Uterus (tissue), 4 donors: Measurements from ENCODE around the gene TMED8. TPM values are rescaled to one million over a fixed set of nuclear protein-coding genes. Genes with fewer than 3 reads are reported as not detected.

Experiments
- DNase-seq, 2 donors: peaks; one replicate each; pipeline ENCODE4 v3.0.0-alpha.2; 2019 to 2020
- H3K27ac ChIP-seq, 2 donors: fragments of 200-600 bp; sonication (generic); 1 replicate in 1 of 2; 2 replicates in 1 of 2; pipeline ENCODE4 v1.5.1; 2016 to 2018
- H3K27me3 ChIP-seq, 2 donors: fragments of 200-600 bp; sonication (generic); one replicate each; pipeline ENCODE4 v1.5.1; 2018 to 2019; ENCODE audit warnings: control low read depth in 1 of 2
- H3K36me3 ChIP-seq, 2 donors: fragments of 200-600 bp; sonication (generic); one replicate each; pipeline ENCODE4 v1.5.1; 2019; ENCODE audit warnings: control low read depth in 1 of 2
- H3K4me1 ChIP-seq, 2 donors: fragments of 200-600 bp; sonication (generic); one replicate each; pipeline ENCODE4 v1.5.1; 2018 to 2019; ENCODE audit warnings: control low read depth in 1 of 2
- H3K4me3 ChIP-seq, 2 donors: fragments of 200-600 bp; sonication (generic); 1 replicate in 1 of 2; 2 replicates in 1 of 2; pipeline ENCODE4 v1.5.1; 2018 to 2019; ENCODE audit warnings: mild to moderate bottlenecking in 1 of 2
- H3K9me3 ChIP-seq, 2 donors: fragments of 200-600 bp; sonication (generic); one replicate each; pipeline ENCODE4 v1.5.1; 2019; ENCODE audit warnings: control low read depth in 1 of 2
- POLR2A ChIP-seq, 2 donors: fragments of 450-650 bp; IDR thresholded peaks; one replicate each; pipeline ENCODE4 v1.6.1; 2016; ENCODE audit warnings: antibody characterized with exemption in 2 of 2, mild to moderate bottlenecking in 1 of 2, moderate library complexity in 1 of 2
- intact Hi-C: fragments of 100-400 bp; cut with DNase I; formaldehyde crosslinking; loops from one replicate; pipeline ENCODE4 v1.15.1; 2023; ENCODE audit warnings: low total_unique reads
- total RNA-seq, 4 donors: library from RNA; depleted of rRNA in 3 of 4; stranded (reverse); fragments of >200 nt in 3 of 4; gene quantifications; one replicate each; pipeline versions ENCODE4 v1.1.0 to v1.2.4, GENCODE V29; 2014 to 2023
- TF ChIP-seq, protein P1 (sequence below), 4 experiments: fragments of 200-600 bp in 2 of 4; fragments of 450-650 bp in 2 of 4; sonication (generic) in 2 of 4; IDR thresholded peaks; one replicate each; pipeline ENCODE4 v1.5.1; 2016 to 2019; ENCODE audit warnings: antibody characterized with exemption in 4 of 4, mild to moderate bottlenecking in 2 of 4, moderate library complexity in 1 of 4
- donor health status: DM: yes; HTN: yes; CAD: no.

TMED8 gene
- total RNA-seq, 4 donors from 2014 or later, result 4.4 to 16.6 (median 10.5) TPM

DNA sequence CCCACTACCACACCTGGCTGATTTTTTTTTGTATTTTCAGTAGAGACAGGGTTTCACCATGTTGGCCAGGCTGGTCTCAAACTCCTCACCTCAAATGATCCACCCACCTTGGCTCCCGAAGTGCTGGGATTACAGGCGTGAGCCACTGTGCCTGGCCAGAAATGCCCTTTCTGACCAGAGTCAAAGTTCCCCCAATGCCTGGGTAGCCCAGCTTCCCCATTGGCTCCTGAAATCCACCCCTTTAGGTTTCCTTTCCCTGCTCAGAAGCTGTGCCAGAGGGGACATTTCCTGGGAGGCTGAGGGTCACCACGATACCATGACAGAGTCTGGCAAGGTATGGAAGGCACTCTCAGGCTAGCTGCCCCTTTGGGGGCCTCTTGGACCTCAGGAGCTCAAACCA is 52.6 kb downstream of the TMED8 start:
- H3K9me3 ChIP-seq, result no peaks in the 10 kb centered on the region
- no peak for DNase-seq
- intact Hi-C loops, result no loop called here
- peaks cover 3% of the 10 kb centered on the region in 2 donors for H3K4me1 ChIP-seq
- no peak overlapping the region for H3K4me3 ChIP-seq
- H3K27ac ChIP-seq, result no peak overlapping the region
- H3K36me3 ChIP-seq, result no peaks in the 10 kb centered on the region
- no peaks in the 10 kb centered on the region for H3K27me3 ChIP-seq
- TF ChIP-seq, protein P1, sequence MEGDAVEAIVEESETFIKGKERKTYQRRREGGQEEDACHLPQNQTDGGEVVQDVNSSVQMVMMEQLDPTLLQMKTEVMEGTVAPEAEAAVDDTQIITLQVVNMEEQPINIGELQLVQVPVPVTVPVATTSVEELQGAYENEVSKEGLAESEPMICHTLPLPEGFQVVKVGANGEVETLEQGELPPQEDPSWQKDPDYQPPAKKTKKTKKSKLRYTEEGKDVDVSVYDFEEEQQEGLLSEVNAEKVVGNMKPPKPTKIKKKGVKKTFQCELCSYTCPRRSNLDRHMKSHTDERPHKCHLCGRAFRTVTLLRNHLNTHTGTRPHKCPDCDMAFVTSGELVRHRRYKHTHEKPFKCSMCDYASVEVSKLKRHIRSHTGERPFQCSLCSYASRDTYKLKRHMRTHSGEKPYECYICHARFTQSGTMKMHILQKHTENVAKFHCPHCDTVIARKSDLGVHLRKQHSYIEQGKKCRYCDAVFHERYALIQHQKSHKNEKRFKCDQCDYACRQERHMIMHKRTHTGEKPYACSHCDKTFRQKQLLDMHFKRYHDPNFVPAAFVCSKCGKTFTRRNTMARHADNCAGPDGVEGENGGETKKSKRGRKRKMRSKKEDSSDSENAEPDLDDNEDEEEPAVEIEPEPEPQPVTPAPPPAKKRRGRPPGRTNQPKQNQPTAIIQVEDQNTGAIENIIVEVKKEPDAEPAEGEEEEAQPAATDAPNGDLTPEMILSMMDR (IDR thresholded peaks at IDR 0.05), result no peak
- no peak for TF ChIP-seq POLR2A (IDR thresholded peaks at IDR 0.05)

- H3K4me3 ChIP-seq, result no peak overlapping the region
- H3K27ac ChIP-seq, result no peak overlapping the region
- peaks cover 3% of the 10 kb centered on the region in 2 donors for H3K4me1 ChIP-seq
- no peaks in the 10 kb centered on the region for H3K9me3 ChIP-seq
- TF ChIP-seq POLR2A (IDR thresholded peaks at IDR 0.05), result no peak
- TF ChIP-seq, protein P1 (IDR thresholded peaks at IDR 0.05), result no peak
- H3K36me3 ChIP-seq, result no peaks in the 10 kb centered on the region
- no peak for DNase-seq
- intact Hi-C loops, result no loop called here
- no peaks in the 10 kb centered on the region for H3K27me3 ChIP-seq
Measured at GRCh38 chr14:77323571-77323970, 53.3 kb downstream of the TMED8 start.

DNA sequence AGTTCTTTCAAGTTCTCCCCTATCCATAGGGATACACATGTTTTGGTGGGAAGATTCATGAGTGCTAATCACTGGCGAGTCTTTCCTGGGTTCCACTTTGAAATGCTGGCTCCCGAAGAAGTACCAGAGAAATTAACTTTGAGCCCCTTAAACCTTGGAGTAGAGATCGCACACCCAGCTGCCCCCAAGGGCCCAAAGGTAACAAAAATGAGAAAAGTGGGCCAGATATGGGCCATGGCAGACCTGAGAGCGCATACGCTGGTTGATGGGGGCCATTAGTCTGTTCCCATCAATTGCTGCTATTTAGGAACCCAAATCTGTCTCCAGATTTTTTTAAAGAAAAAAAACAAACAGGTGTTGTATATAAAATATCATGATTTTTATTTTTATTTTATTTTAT is 53.9 kb downstream of the TMED8 start:
- H3K9me3 ChIP-seq, result no peaks in the 10 kb centered on the region
- peaks cover 3% of the 10 kb centered on the region in 2 donors for H3K4me1 ChIP-seq
- no peaks in the 10 kb centered on the region for H3K27me3 ChIP-seq
- H3K36me3 ChIP-seq, result no peaks in the 10 kb centered on the region
- DNase-seq, result no peak
- TF ChIP-seq, protein P1 (IDR thresholded peaks at IDR 0.05), result no peak
- no peak for TF ChIP-seq POLR2A (IDR thresholded peaks at IDR 0.05)
- peak overlapping the region in 1 of 2 donors; percentile 98 for H3K27ac ChIP-seq
- H3K4me3 ChIP-seq, result no peak overlapping the region
- intact Hi-C loops, result no loop called here

DNA sequence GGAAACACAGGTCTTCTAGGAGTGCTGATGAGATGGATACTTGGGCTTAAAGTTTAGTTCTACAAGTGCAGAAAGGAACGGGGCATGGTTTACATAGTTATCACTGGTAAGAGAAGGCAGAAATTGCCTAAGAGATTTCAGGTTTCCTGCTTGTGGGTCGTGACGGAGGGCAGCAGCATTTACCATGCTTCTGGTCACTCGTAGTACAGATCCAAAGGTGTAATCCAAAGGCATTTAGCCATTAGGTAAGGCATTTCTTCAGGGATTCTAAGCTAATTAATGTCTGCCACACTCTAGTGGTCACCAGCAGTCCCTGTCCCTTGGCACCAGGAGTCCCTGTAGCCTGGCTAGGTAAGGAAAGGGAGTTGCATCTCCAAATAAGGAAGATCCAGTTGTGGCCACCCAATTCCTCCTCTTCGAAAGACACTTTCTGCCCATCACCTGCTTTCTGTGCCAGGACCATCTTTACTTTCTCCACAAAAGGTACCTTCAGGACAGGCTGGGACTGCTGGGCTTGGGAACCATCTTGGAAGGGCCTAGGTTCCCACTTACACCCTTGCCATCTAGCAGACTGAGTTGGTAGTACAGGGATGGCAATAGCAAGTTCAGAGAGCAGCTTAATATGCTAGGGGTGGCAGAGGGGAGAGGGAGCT is 54.5 kb downstream of the TMED8 start:
- TF ChIP-seq POLR2A (IDR thresholded peaks at IDR 0.05), result no peak
- TF ChIP-seq, protein P1 (IDR thresholded peaks at IDR 0.05), result no peak
- Histone ChIP-seq H3K36me3 (no peaks in the 10 kb centered on the region), H3K9me3 (no peaks in the 10 kb centered on the region), H3K4me1 (peaks cover 3% of the 10 kb centered on the region in 2 donors), H3K4me3 (peak overlapping the region in 1 of 2 donors; percentile 78), H3K27me3 (no peaks in the 10 kb centered on the region), H3K27ac (peak overlapping the region; percentile 98 to 99)
- intact Hi-C loops, result no loop called here
- DNase-seq, result no peak

- Histone ChIP-seq H3K4me1 (peaks cover 3% of the 10 kb centered on the region in 2 donors), H3K27me3 (no peaks in the 10 kb centered on the region), H3K4me3 (peak within 1 kb of the TSS; percentile 78 to 83), H3K9me3 (no peaks in the 10 kb centered on the region), H3K36me3 (no peaks in the 10 kb centered on the region), H3K27ac (peak within 1 kb of the TSS; percentile 98 to 99)
- intact Hi-C loops, result no loop called here
- peak in 1 of 2 donors; percentile 78 for TF ChIP-seq POLR2A (IDR thresholded peaks at IDR 0.05)
- TF ChIP-seq, protein P1 (IDR thresholded peaks at IDR 0.05), result peak in 3 of 4 experiments; percentile 54 to 73 (median 59)
- DNase-seq, result peak; percentile 91 to 93
Measured at GRCh38 chr14:77320238-77320935, 56.5 kb downstream of the TMED8 start, which contains the start of gene POMT2. TSS of gene POMT2 (minus strand) at chr14:77320883. CDS start at chr14:77320681, 202 bp downstream.
